CD4-positive, alpha-beta memory T cell (primary cell): ENCODE results near the gene STK10. TPM values are rescaled to one million over a fixed set of nuclear protein-coding genes. Genes with fewer than 3 reads are reported as not detected.

ENCODE experiments used
- CTCF ChIA-PET: fragments of 350-600 bp; sonication (Branson Sonifier 250); formaldehyde crosslinking; loops from one replicate; lab custom pipeline; 2021; ENCODE audit warnings: inconsistent platforms; ENCODE audit not compliant: partially characterized antibody; lab: Charles Lee
- POLR2A ChIA-PET: fragments of 350-600 bp; sonication (Branson Sonifier 250); formaldehyde crosslinking; loops from one replicate; lab custom pipeline; 2021; ENCODE audit not compliant: partially characterized antibody; lab: Charles Lee
- DNase-seq, 5 donors: peaks; one replicate each; pipeline versions ENCODE4 v3.0.0 to v3.0.0-alpha.2; 2020 to 2022; ENCODE audit warnings: mixed read lengths in 1 of 5
- H3K27ac ChIP-seq: one replicate; pipeline ENCODE4 v1.7.0; 2013; ENCODE audit warnings: low read depth, low read length
- H3K27me3 ChIP-seq: 2 replicates; pipeline ENCODE4 v1.7.0; 2013; ENCODE audit warnings: mild to moderate bottlenecking, low read length, moderate library complexity; ENCODE audit not compliant: insufficient read depth
- H3K36me3 ChIP-seq: 2 replicates; pipeline ENCODE4 v1.7.0; 2013; ENCODE audit warnings: mild to moderate bottlenecking, low read length, moderate library complexity; ENCODE audit not compliant: insufficient read depth
- H3K4me1 ChIP-seq: 2 replicates; pipeline ENCODE4 v1.7.0; 2013; ENCODE audit warnings: mild to moderate bottlenecking, low read length, moderate library complexity; ENCODE audit not compliant: insufficient read depth
- H3K4me3 ChIP-seq, 2 donors: one replicate each; pipeline ENCODE4 v1.7.0; 2013; ENCODE audit warnings: low read length in 2 of 2, mild to moderate bottlenecking in 1 of 2
- H3K9me3 ChIP-seq, 2 donors: one replicate each; pipeline ENCODE4 v1.7.0; 2013; ENCODE audit warnings: low read length in 2 of 2, control low read depth in 1 of 2; ENCODE audit not compliant: control insufficient read depth in 1 of 2
- H3K27ac Mint-ChIP-seq, 7 donors: one replicate each; pipeline ENCODE4 v1.8.0; 2020 to 2021; ENCODE audit warnings: mixed read lengths in 7 of 7, mild to moderate bottlenecking in 6 of 7, inconsistent platforms in 3 of 7, moderate library complexity in 3 of 7
- H3K27me3 Mint-ChIP-seq, 2 donors: one replicate each; pipeline ENCODE4 v1.8.0; 2020 to 2021; ENCODE audit warnings: mixed read lengths in 2 of 2
- H3K36me3 Mint-ChIP-seq, 2 donors: one replicate each; pipeline ENCODE4 v1.8.0; 2020 to 2021; ENCODE audit warnings: mixed read lengths in 2 of 2, inconsistent platforms in 1 of 2, mild to moderate bottlenecking in 1 of 2
- H3K4me1 Mint-ChIP-seq, 4 donors: one replicate each; pipeline ENCODE4 v1.8.0; 2020 to 2021; ENCODE audit warnings: mixed read lengths in 4 of 4, mild to moderate bottlenecking in 1 of 4
- H3K4me3 Mint-ChIP-seq, 8 donors: one replicate each; pipeline ENCODE4 v1.8.0; 2020 to 2021; ENCODE audit warnings: mixed read lengths in 8 of 8, mild to moderate bottlenecking in 7 of 8, moderate library complexity in 6 of 8, inconsistent platforms in 3 of 8
- H3K9me3 Mint-ChIP-seq, 8 donors: one replicate each; pipeline ENCODE4 v1.8.0; 2020 to 2021; ENCODE audit warnings: mixed read lengths in 8 of 8, mild to moderate bottlenecking in 5 of 8, inconsistent platforms in 3 of 8, moderate library complexity in 1 of 8
- intact Hi-C: fragments of 100-400 bp; cut with micrococcal nuclease; formaldehyde crosslinking; loops from one replicate; pipeline ENCODE4 v1.15.1; 2023
- polyA plus RNA-seq, 2 donors: library from polyadenylated mRNA; unstranded; fragments of 300-500 nt; fragmentation: Illumina TruSeq; gene quantifications; one replicate each; pipeline ENCODE4 v1.2.3, GENCODE V29; 2021
- total RNA-seq, 2 experiments: library from RNA; stranded (reverse); gene quantifications; one replicate each; pipeline ENCODE4 v1.2.3, GENCODE V29; 2021

The STK10 gene
- total and polyA plus RNA-seq, 4 experiments from 2014 or later: 24.6 to 314 (median 233) TPM

GRCh38 chr5:172005708-172006320 is 182.2 kb downstream of the STK10 start:
- POLR2A ChIA-PET: interaction anchor here (0.9 to 4.1 kb wide), 23 partner anchors 9 to 1052 kb away, joined by 3 to 55 read pairs (median 10); partner anchors contain the start of genes NPM1, STK10 and UBTD2
- H3K4me3 ChIP-seq: peak overlapping the region; percentile 93 to 97
- Mint-ChIP-seq H3K36me3 (peaks cover 0 to 15% of the 10 kb centered on the region in 2 donors), H3K27me3 (no peaks in the 10 kb centered on the region), H3K27ac (peak overlapping the region; percentile 93 to 97 (median 96)), H3K9me3 (peaks cover 0 to 6% (median 0%) of the 10 kb centered on the region in 8 donors), H3K4me1 (peaks cover 38 to 64% (median 53%) of the 10 kb centered on the region in 4 donors), H3K4me3 (peak overlapping the region; percentile 91 to 99 (median 96))
- H3K36me3 ChIP-seq: no peaks in the 10 kb centered on the region
- no peaks in the 10 kb centered on the region for H3K9me3 ChIP-seq
- H3K27me3 ChIP-seq: no peaks in the 10 kb centered on the region
- intact Hi-C loops: loop anchor here (1.0 to 2.0 kb wide), 5 partner anchors 61 to 619 kb away; partner anchors contain the start of genes NPM1 and STK10
- peaks cover 60% of the 10 kb centered on the region for H3K4me1 ChIP-seq
- CTCF ChIA-PET: interaction anchor here (1.0 to 5.2 kb wide), 13 partner anchors 8 to 286 kb away, joined by 3 to 36 read pairs (median 5); partner anchors contain the start of genes STK10 and UBTD2
- peak in 3 of 5 donors; percentile 11 to 42 (median 13) for DNase-seq
- peak overlapping the region; percentile 93 for H3K27ac ChIP-seq

GRCh38 chr5:172004824-172005237 is 183.2 kb downstream of the STK10 start:
- H3K9me3 Mint-ChIP-seq: peaks cover 0 to 6% (median 0%) of the 10 kb centered on the region in 8 donors
- intact Hi-C loops: no loop called here
- Histone ChIP-seq H3K4me1 (peaks cover 62% of the 10 kb centered on the region), H3K9me3 (no peaks in the 10 kb centered on the region), H3K27me3 (no peaks in the 10 kb centered on the region), H3K4me3 (peak overlapping the region in 1 of 2 donors; percentile 97), H3K27ac (peak overlapping the region; percentile 93), H3K36me3 (no peaks in the 10 kb centered on the region)
- H3K4me3 Mint-ChIP-seq: peak overlapping the region; percentile 91 to 99 (median 96)
- CTCF ChIA-PET: interaction anchor here (1.2 to 3.5 kb wide), 4 partner anchors 9 to 278 kb away, joined by 4 to 36 read pairs (median 7); partner anchors contain the start of gene UBTD2
- H3K27me3 Mint-ChIP-seq: no peaks in the 10 kb centered on the region
- POLR2A ChIA-PET: interaction anchor here (1.4 to 4.1 kb wide), 3 partner anchors 17 to 106 kb away, joined by 3 to 44 read pairs (median 4); no protein-coding TSS in a partner anchor
- H3K27ac Mint-ChIP-seq: peak overlapping the region; percentile 2 to 97 (median 96)
- H3K36me3 Mint-ChIP-seq: peaks cover 0 to 15% of the 10 kb centered on the region in 2 donors
- peak; percentile 5 to 53 (median 24) for DNase-seq
- peaks cover 45 to 72% (median 61%) of the 10 kb centered on the region in 4 donors for H3K4me1 Mint-ChIP-seq

GRCh38 chr5:172003746-172004145 is 184.3 kb downstream of the STK10 start:
- Histone ChIP-seq H3K9me3 (no peaks in the 10 kb centered on the region), H3K27ac (no peak overlapping the region), H3K27me3 (no peaks in the 10 kb centered on the region), H3K36me3 (no peaks in the 10 kb centered on the region), H3K4me3 (no peak overlapping the region), H3K4me1 (peaks cover 62% of the 10 kb centered on the region)
- ChIA-PET POLR2A (no interaction called here), CTCF (interaction anchor here (0.6 to 1.0 kb wide), 2 partner anchors 185 to 270 kb away, joined by 3 read pairs; partner anchors contain the start of gene STK10)
- no peak for DNase-seq
- Mint-ChIP-seq H3K27ac (peak overlapping the region in 3 of 7 donors; percentile 21 to 66 (median 24)), H3K27me3 (no peaks in the 10 kb centered on the region), H3K9me3 (peaks cover 0 to 6% (median 0%) of the 10 kb centered on the region in 8 donors), H3K4me3 (peak overlapping the region in 7 of 8 donors; percentile 12 to 68 (median 33)), H3K4me1 (peaks cover 49 to 81% (median 65%) of the 10 kb centered on the region in 4 donors), H3K36me3 (peaks cover 0 to 15% of the 10 kb centered on the region in 2 donors)
- intact Hi-C loops: no loop called here

GRCh38 chr5:172002840-172003512 is 185.0 kb downstream of the STK10 start:
- H3K27me3 Mint-ChIP-seq: no peaks in the 10 kb centered on the region
- Histone ChIP-seq H3K27ac (no peak overlapping the region), H3K9me3 (no peaks in the 10 kb centered on the region), H3K4me1 (peaks cover 57% of the 10 kb centered on the region), H3K4me3 (no peak overlapping the region), H3K36me3 (no peaks in the 10 kb centered on the region), H3K27me3 (no peaks in the 10 kb centered on the region)
- peaks cover 0 to 15% of the 10 kb centered on the region in 2 donors for H3K36me3 Mint-ChIP-seq
- intact Hi-C loops: no loop called here
- CTCF ChIA-PET: interaction anchor here (0.5 to 1.0 kb wide), 2 partner anchors 186 to 758 kb away, joined by 3 read pairs; partner anchors contain the start of gene STK10
- peaks cover 48 to 81% (median 62%) of the 10 kb centered on the region in 4 donors for H3K4me1 Mint-ChIP-seq
- peak overlapping the region in 3 of 7 donors; percentile 29 to 66 (median 59) for H3K27ac Mint-ChIP-seq
- H3K4me3 Mint-ChIP-seq: peak overlapping the region in 2 of 8 donors; percentile 19 to 20
- DNase-seq: no peak
- peaks cover 0 to 6% (median 0%) of the 10 kb centered on the region in 8 donors for H3K9me3 Mint-ChIP-seq
- POLR2A ChIA-PET: no interaction called here

GRCh38 chr5:172002310-172002709 is 185.7 kb downstream of the STK10 start:
- intact Hi-C loops: no loop called here

GRCh38 chr5:171999877-172000276 is 188.1 kb downstream of the STK10 start:
- H3K27me3 Mint-ChIP-seq: no peaks in the 10 kb centered on the region
- H3K4me3 ChIP-seq: no peak overlapping the region
- H3K36me3 ChIP-seq: no peaks in the 10 kb centered on the region
- H3K27ac ChIP-seq: no peak overlapping the region
- DNase-seq: no peak
- peaks cover 48% of the 10 kb centered on the region for H3K4me1 ChIP-seq
- peaks cover 46 to 72% (median 64%) of the 10 kb centered on the region in 4 donors for H3K4me1 Mint-ChIP-seq
- H3K9me3 Mint-ChIP-seq: peaks cover 0 to 3% (median 0%) of the 10 kb centered on the region in 8 donors
- H3K36me3 Mint-ChIP-seq: peaks cover 21 to 22% of the 10 kb centered on the region in 2 donors
- H3K9me3 ChIP-seq: no peaks in the 10 kb centered on the region
- peak overlapping the region in 2 of 8 donors; percentile 43 to 54 for H3K4me3 Mint-ChIP-seq
- POLR2A ChIA-PET: no interaction called here
- intact Hi-C loops: no loop called here
- H3K27me3 ChIP-seq: no peaks in the 10 kb centered on the region
- H3K27ac Mint-ChIP-seq: peak overlapping the region in 2 of 7 donors; percentile 39 to 88
- CTCF ChIA-PET: no interaction called here

More at GRCh38 chr5:172002310-172002709, 185.7 kb downstream of the STK10 start:
- Mint-ChIP-seq H3K27me3 (no peaks in the 10 kb centered on the region), H3K4me3 (peak overlapping the region in 1 of 8 donors; percentile 3), H3K36me3 (peaks cover 2 to 16% of the 10 kb centered on the region in 2 donors), H3K9me3 (peaks cover 0 to 6% (median 0%) of the 10 kb centered on the region in 8 donors), H3K27ac (peak overlapping the region in 3 of 7 donors; percentile 18 to 66 (median 44)), H3K4me1 (peaks cover 50 to 81% (median 63%) of the 10 kb centered on the region in 4 donors)
- Histone ChIP-seq H3K4me3 (no peak overlapping the region), H3K27me3 (no peaks in the 10 kb centered on the region), H3K27ac (no peak overlapping the region), H3K4me1 (peaks cover 50% of the 10 kb centered on the region), H3K9me3 (no peaks in the 10 kb centered on the region), H3K36me3 (no peaks in the 10 kb centered on the region)
- ChIA-PET CTCF (no interaction called here), POLR2A (no interaction called here)
- peak in 3 of 5 donors; percentile 5 to 14 (median 10) for DNase-seq
